ELF-1 (cell line): ENCODE results near the gene GDF9.
A peak's percentile ranks its signal among the peaks of the same experiment; 100 is the strongest.
"Not testable (repeated sequence)": the region's sequence is repeated elsewhere in the genome, so short reads cannot be mapped to it uniquely, and the experiment has no call there.

Experiments
- DNase-seq: peaks from one replicate; pipeline ENCODE4 v3.0.0-alpha.2; 2016; ENCODE audit warnings: low read depth, low spot score

GDF9 gene

GRCh38 chr5:132872788-132873118, 6.5 kb upstream of the GDF9 start:
- no peak for DNase-seq

- DNase-seq = no peak
Observed at GRCh38 chr5:132871459-132872284, 5.4 kb upstream of the GDF9 start.

- no peak for DNase-seq
Observed at GRCh38 chr5:132870801-132871200, 4.5 kb upstream of the GDF9 start.

- DNase-seq = no peak
Observed at GRCh38 chr5:132868754-132869153, 2.5 kb upstream of the GDF9 start.

GRCh38 chr5:132867046-132867451, 780 bp upstream of the GDF9 start:
- DNase-seq = no peak

- no peak for DNase-seq
Observed at GRCh38 chr5:132865668-132866341, 464 bp downstream of the GDF9 start.

GRCh38 chr5:132860742-132861141, 5.5 kb downstream of the GDF9 start:
- no peak for DNase-seq

GRCh38 chr5:132859889-132860437, 6.3 kb downstream of the GDF9 start:
- no peak for DNase-seq

- DNase-seq = no peak
Observed at GRCh38 chr5:132856011-132856410, 10.3 kb downstream of the GDF9 start.

GRCh38 chr5:132854992-132855391, 11.3 kb downstream of the GDF9 start:
- not testable (repeated sequence) for DNase-seq

- no peak for DNase-seq
Observed at GRCh38 chr5:132854301-132854700, 12.0 kb downstream of the GDF9 start.

GRCh38 chr5:132853790-132854189, 12.5 kb downstream of the GDF9 start:
- no peak for DNase-seq

- no peak for DNase-seq
Observed at GRCh38 chr5:132853323-132853722, 12.9 kb downstream of the GDF9 start.

- DNase-seq = no peak
Observed at GRCh38 chr5:132850066-132850465, 16.2 kb downstream of the GDF9 start.

GRCh38 chr5:132849347-132849746, 16.9 kb downstream of the GDF9 start:
- DNase-seq = no peak

GRCh38 chr5:132848270-132848669, 18.0 kb downstream of the GDF9 start:
- DNase-seq = no peak

GRCh38 chr5:132841305-132841704, 25.0 kb downstream of the GDF9 start:
- DNase-seq = no peak

- DNase-seq = no peak
Observed at GRCh38 chr5:132840896-132841295, 25.4 kb downstream of the GDF9 start.

- DNase-seq = no peak
Observed at GRCh38 chr5:132840313-132840712, 26.0 kb downstream of the GDF9 start.

- DNase-seq = peak; percentile 41
Observed at GRCh38 chr5:132839426-132840301, 26.6 kb downstream of the GDF9 start.

GRCh38 chr5:132838516-132839282, 27.6 kb downstream of the GDF9 start:
- no peak for DNase-seq
